Activated CD4-positive, alpha-beta T cell treated with anti-CD3 and anti-CD28 coated beads, Interleukin-2, Interleukin-4, amounts not matched to agents 100 ng/mL and 50 ng/mL, durations not matched to agents 16 hours and 8 hours (primary cell): ENCODE data around the gene PEX26.
"Not testable (repeated sequence)": the region's sequence is repeated elsewhere in the genome, so short reads cannot be mapped to it uniquely, and the experiment has no call there.

Experiments
- DNase-seq: peaks from one replicate; pipeline ENCODE4 v3.0.0-alpha.2; 2020; ENCODE audit warnings: low spot score

Gene PEX26

GRCh38 chr22:18071307-18071967 lies 6.4 kb upstream of the PEX26 start:
- not testable (repeated sequence) for DNase-seq

GRCh38 chr22:18071968-18072310 lies 5.9 kb upstream of the PEX26 start:
- DNase-seq = no peak

GRCh38 chr22:18073467-18073866 lies 4.3 kb upstream of the PEX26 start:
- DNase-seq = no peak

GRCh38 chr22:18073927-18074326 lies 3.9 kb upstream of the PEX26 start:
- DNase-seq = not testable (repeated sequence)

- no peak for DNase-seq
Measured at GRCh38 chr22:18075101-18075719, 2.6 kb upstream of the PEX26 start.

GRCh38 chr22:18075720-18076497 lies 1.9 kb upstream of the PEX26 start:
- DNase-seq = peak; percentile 69

GRCh38 chr22:18077087-18077638 lies 627 bp upstream of the PEX26 start:
- DNase-seq = no peak

GRCh38 chr22:18078329-18079041 lies 695 bp downstream of the PEX26 start:
- peak; percentile 64 for DNase-seq

- DNase-seq = no peak
Measured at GRCh38 chr22:18079706-18080233, 2.0 kb downstream of the PEX26 start.

GRCh38 chr22:18081416-18081815 lies 3.6 kb downstream of the PEX26 start:
- no peak for DNase-seq

- no peak for DNase-seq
Measured at GRCh38 chr22:18082467-18082866, 4.7 kb downstream of the PEX26 start.

GRCh38 chr22:18083406-18083805 lies 5.6 kb downstream of the PEX26 start:
- no peak for DNase-seq

- DNase-seq = no peak
Measured at GRCh38 chr22:18085188-18085587, 7.4 kb downstream of the PEX26 start.

GRCh38 chr22:18087350-18087855 lies 9.6 kb downstream of the PEX26 start:
- no peak for DNase-seq

GRCh38 chr22:18088825-18089568 lies 11.2 kb downstream of the PEX26 start:
- DNase-seq = no peak

- DNase-seq = no peak
Measured at GRCh38 chr22:18090286-18090685, 12.5 kb downstream of the PEX26 start.

- DNase-seq = no peak
Measured at GRCh38 chr22:18091478-18091877, 13.7 kb downstream of the PEX26 start.

- peak; percentile 54 for DNase-seq
Measured at GRCh38 chr22:18091916-18092526, 14.2 kb downstream of the PEX26 start.

GRCh38 chr22:18093661-18094060 lies 15.9 kb downstream of the PEX26 start:
- DNase-seq = no peak

GRCh38 chr22:18095101-18095805 lies 17.5 kb downstream of the PEX26 start:
- DNase-seq = no peak
